Myocyte (in vitro differentiated cells): Measurements from ENCODE around the gene TCERG1L. TPM values are rescaled to one million over a fixed set of nuclear protein-coding genes. Genes with fewer than 3 reads are reported as not detected.

Experiments used
- DNase-seq: peaks from one replicate; pipeline ENCODE4 v3.0.0-alpha.2; 2012; ENCODE audit warnings: low read depth
- total RNA-seq: library from RNA; depleted of rRNA; stranded (reverse); fragments of >200 nt; gene quantifications from 2 replicates; pipeline ENCODE4 v1.2.3, GENCODE V29; 2014

Gene TCERG1L
- total RNA-seq, 1 donor from 2014 or later, result not detected

DNA sequence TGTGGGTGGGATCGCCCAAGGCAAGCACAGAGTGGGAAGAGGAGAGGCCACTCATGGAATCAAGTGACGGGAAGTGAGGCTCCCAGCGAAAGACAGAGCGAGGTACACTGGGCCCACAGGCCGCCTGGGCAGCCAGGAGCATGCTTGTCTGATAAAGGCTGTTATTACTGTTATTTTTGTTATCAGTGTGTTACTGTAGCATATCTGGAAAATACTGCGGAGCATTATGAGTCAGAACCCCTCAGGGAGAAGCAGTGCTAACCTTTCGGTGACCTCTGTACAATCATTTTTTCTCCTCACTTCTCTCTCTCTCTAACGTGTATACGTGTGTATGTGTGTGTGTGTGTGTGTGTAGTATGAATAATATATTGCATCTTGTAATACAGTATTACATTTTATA lies 3.8 kb upstream of the TCERG1L start:
- no peak for DNase-seq

DNA sequence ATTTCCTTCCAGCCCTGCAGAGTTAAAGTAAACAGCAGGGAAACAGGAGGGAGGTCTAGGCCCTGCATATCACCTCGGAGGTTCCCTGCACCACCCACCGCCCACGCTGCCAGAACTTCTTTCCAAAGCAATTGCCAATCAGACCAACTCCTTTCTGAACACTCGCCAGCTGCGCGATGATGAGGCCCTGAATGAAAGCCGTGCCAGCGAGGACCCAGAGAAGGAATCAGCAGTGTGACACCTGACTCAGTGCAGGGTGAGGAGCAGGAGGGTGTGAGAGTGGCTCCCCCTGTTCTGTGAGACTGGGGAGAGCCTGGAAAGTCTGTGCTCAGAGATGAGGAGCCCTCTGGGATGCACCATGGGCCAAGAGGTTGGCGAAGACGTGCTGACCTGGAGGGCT lies 3.3 kb upstream of the TCERG1L start:
- DNase-seq, result no peak

DNA sequence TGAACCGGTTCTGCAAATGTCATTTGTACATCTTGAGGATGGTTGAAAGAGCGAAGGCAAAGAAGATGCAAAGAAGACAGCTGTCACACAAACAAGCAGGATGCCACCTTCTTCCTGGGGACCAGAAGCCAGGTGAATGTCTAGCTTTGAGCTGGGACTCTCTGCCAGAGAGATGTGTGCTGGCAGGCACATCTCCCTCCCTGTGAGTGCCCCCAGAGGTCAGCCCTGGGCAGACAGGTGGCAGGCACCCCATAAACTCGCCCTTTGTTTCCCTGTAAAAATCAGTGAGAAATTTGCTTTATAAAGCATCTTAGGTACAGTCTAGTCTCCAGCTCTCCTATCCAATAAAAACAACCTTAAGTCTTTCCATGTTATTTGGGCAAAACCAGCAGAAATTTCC lies 2.6 kb upstream of the TCERG1L start:
- no peak for DNase-seq

DNA sequence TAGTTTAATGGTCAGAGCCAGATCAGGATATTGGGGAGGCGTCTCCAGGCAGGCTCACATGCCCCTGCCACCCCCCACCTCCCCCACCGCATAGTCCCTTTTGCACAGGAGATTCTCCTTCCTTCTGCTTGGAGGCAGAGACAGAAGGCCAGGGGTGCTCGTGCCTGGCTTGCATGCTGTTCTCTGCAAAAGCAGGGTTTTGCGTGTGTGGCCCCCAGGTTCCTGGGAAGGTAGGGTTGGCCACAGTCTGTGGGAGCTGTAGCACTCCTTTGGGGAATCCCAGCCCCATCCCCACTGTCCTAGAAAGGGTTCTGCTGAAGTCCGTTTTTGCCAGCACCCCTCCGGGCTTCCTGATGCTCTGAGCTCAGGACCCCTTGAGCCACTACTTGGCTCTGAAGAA lies 1.9 kb upstream of the TCERG1L start:
- DNase-seq, result no peak

- DNase-seq, result no peak
Measured at GRCh38 chr10:131312478-131312836, 936 bp upstream of the TCERG1L start.

GRCh38 chr10:131311402-131311660 lies 190 bp downstream of the TCERG1L start:
- no peak for DNase-seq

- DNase-seq, result no peak
Measured at GRCh38 chr10:131310551-131311401, 745 bp downstream of the TCERG1L start.

DNA sequence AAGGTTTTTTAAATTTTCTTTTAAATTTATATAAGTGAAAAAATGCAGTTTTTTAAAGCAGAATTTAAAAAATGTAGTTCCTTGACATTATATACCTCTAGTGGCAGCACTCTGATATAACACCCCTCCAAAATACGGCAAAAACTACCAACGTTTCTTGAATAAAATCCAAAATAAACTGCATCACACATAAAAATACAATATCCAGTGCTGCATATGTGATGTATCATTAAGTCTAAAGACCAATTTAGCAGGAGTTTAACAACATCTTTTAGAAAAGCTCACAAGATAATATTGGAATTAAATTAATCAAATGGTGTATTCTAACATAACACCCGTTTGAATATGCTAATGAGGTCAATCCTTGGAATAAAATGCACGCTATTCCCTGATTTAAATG lies 1.4 kb downstream of the TCERG1L start:
- no peak for DNase-seq

DNA sequence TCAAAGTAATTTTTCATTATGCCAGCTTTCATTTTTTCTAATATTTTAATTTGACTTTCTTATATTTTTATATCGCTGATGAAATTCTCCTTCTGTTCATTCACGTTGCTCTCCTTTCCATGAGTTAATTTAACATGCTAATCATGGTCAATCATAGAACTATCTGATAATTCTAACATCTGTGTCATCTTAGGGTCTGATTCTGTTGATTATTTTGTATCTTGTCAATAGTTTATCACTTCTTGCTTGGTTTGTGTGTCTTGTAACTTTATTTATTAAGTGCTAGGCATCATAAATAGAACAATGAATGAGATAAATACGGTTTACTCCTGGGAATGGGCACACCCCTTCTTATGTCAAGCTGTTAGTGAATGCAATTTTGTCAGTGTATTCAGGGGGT lies 11.0 kb downstream of the TCERG1L start:
- DNase-seq, result no peak

DNA sequence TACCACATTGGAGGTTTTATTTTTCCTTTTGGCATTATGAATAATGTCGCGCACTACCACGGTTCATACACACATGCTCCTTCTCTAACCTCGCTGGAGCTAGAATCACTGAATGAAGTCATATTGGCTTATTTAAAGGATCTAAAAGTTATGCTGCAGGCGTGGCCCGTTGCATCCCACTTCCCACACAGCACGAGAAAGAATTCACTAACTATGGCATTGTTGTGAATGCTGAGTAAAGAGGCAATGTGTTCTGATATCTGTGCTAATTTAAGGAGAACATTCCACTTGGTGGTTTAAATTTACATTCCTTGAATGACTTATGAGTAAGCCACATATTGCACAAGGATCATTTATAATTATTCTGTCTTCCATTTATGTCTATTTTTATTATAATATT lies 20.7 kb downstream of the TCERG1L start:
- no peak for DNase-seq

DNA sequence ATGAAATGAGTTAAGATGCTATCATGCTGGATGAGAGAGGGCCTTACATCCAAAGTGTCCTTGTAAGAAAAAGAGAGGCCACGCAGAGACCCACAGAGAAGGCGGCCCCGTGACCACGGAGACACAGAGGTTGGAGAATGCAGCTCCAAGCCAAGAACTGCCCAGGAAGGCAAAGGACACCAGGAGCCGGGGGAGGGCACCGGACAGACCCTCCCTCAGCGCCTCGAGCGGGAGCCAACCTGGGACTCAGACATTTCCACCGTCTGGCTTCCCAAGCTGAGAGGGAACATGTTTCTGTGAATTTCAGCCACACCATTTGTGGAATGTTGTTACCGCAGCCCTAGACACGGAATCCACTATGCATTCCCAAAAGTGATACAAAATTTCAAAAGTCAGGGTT lies 22.9 kb downstream of the TCERG1L start:
- no peak for DNase-seq

- DNase-seq, result no peak
Measured at GRCh38 chr10:131282961-131283360, 28.6 kb downstream of the TCERG1L start.

DNA sequence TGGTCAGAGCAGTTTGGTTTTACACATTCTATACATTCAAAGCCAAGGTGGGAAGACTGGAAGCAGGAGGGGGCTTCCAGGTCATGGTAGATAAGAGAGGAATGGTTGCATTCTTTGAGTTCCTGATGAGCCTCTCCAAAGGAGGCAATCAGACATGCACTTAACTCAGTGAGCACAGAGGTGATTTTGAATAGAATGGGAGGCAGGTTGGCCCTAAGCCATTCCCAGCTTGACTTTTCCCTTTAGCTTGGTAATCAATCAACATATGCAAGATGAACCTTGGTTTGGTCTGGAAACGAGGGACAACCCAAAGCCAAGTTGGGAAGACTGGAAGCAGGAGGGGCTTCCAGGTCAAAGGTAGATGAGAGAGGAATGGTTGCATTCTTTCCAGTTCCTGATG lies 31.4 kb downstream of the TCERG1L start:
- DNase-seq, result no peak

DNA sequence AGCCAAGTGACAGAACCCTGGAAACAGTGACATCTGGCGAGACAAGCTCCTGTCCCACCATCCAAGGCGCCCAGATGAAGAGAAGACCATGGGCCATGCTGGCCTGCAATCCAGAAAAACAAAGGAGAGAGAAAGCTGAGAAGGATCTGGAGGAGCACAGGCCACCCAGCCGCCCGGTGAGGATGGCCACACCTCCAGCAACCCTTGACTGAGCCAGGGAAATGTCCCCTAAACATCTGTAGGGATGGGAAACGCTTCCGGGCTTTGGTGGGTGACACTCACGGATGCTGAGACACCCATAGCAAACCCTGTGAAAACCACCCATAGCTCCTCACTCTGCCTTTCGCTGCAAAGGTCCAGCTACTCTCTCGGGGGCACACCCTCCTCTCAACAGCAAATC lies 32.0 kb downstream of the TCERG1L start:
- DNase-seq, result no peak

DNA sequence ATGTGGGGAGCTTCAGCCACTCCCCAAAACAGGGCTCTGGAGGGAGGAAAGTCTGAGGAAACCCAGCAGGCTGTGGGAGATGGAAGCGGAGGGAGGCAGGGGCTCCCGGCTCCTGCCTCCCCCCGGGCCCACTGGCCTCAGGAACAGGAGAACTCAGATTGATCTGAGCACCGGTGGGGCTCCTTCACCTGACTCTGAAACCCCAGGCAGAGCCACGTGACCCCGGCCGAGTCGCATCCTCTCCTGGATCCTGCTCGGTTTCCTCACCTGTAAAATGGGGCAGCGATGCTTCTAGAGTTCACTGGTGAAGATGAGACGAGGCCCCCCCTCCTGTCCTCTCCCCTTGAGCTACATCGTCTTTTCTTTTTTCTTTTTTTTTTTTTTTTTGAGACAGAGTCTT lies 33.6 kb downstream of the TCERG1L start:
- DNase-seq, result no peak

DNA sequence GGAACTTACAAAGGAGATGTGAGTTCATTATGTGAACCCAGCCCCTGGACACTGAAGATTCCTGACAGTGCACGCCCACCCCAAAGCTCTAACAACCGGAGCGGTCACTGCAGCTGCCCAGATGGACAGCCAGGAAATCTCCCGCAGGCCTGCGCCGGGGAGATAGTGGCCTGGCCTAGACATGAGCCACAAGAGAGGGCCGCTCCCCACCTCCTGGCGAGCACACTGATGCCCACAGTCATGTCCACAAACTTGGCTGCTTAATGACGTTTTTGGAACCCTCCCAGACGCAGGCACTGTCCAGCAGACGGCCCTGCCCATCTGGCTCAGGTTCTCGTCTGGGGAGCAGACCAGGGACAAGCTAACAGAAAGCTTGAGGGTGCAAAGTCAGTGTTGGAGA lies 34.2 kb downstream of the TCERG1L start:
- DNase-seq, result no peak

GRCh38 chr10:131275691-131276090 lies 35.8 kb downstream of the TCERG1L start:
- no peak for DNase-seq

DNA sequence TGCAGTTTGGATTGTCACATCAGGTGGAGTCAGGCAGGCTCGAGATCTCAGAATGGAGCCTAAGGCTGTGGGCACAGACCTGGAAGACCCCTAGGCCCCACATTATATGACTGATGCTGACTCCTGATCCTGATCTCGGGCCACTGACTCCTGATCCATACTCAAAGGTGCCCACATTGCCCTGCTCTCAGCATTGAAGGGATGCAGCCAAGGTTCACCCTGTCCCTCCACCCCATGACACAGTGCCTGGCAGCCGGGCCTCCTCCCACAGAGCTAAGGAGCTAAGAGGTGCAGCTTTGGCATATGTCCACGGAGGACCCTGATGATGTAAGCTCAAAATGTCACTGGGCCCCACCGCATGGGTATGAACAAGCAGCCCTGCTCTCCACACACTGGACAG lies 36.6 kb downstream of the TCERG1L start:
- no peak for DNase-seq

- DNase-seq, result no peak
Measured at GRCh38 chr10:131274133-131274880, 37.2 kb downstream of the TCERG1L start.

GRCh38 chr10:131273476-131273875 lies 38.0 kb downstream of the TCERG1L start:
- no peak for DNase-seq

- no peak for DNase-seq
Measured at GRCh38 chr10:131272897-131273451, 38.5 kb downstream of the TCERG1L start.

DNA sequence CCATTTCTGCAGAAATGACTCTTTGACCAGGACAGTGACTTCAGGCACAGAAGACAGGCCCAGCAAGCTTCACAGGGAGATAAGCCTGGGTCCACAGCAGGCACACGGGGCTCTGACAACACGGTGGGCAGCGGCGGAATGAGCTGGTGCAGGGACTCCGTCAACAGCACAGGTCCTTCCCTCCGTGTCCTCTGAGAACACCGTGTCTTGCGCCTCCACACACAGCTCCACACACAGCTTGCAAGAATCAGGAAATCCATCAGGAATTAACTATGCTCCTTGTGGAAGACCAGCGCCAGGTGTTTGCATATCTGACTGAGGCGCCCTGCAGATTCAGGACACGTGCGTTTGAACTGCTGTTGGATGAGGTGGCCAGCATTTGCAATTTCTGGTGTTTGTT lies 39.6 kb downstream of the TCERG1L start:
- no peak for DNase-seq
